Measurements from ENCODE around the gene MRPL1. TPM values are rescaled to one million over a fixed set of nuclear protein-coding genes. Genes with fewer than 3 reads are reported as not detected.

MRPL1 gene
- total RNA-seq, 1 donor from 2014 or later: 45.1 TPM

DNA sequence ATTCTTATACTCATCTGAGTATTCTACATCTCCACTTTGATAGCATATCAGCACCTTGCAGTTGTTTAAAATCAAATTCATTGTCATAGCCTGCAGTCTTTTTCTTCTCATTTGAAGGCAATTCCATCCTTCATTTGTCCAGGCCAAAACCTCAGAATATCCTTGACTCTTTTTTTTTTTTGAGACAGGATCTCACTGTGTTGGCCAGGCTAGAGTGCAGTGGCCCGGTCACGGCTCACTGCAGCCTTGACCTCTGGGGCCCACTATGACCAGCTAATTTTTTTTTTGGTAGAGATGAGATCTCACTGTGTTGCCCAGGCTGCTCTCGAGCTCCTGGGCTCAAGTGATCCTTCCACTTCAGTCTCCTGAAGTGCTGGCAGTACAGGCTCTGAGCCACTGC, 2.6 kb downstream of the MRPL1 start:
- H3K4me3 Mint-ChIP-seq: peak overlapping the region; percentile 33
- H3K9me3 Mint-ChIP-seq: no peaks in the 10 kb centered on the region
- peaks cover 32% of the 10 kb centered on the region for H3K4me1 Mint-ChIP-seq

DNA sequence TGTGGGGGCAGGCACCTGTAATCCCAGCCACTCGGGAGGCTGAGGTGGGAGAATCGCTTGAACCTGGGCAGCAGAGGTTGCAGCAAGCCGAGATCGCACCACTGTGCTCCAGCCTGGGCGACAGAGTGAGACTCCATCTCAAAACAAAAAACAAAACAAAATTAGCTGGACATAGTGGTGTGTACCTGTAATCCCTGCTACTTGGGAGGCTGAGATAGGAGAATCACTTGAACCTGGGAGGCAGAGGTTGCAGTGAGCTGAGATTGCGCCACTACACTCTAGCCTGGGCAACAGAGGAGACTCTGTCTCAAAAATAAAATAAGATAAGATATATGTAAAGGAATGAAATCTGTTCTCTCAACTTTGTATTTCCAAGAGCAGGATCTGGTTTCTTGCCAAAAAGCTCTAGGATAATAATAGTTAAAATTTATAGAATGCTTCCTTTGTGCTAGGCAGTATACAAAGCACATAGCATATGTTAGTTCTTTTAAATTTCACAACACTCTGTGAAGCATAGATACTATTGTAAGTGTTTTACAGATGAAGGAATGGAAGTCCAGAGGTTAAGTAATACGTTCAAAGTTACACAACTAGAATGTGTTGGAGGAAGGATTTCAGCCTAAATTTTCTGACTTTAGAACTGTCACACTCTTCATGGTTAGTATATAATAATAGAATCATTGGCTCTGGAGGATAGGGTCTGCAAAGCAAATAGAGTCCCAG, 10.3 kb downstream of the MRPL1 start:
- no peaks in the 10 kb centered on the region for H3K27me3 Mint-ChIP-seq (ENCODE audit: low read depth)
- no peak overlapping the region for H3K27ac Mint-ChIP-seq (ENCODE audit: unreplicated experiment)
- H3K36me3 Mint-ChIP-seq (ENCODE audit: low read depth): peaks cover 2% of the 10 kb centered on the region

More for the DNA sequence above, 2.6 kb downstream of the MRPL1 start:
- TF ChIP-seq CTCF (conservative IDR thresholded peaks at IDR 0.05): no peak
- H3K27ac Mint-ChIP-seq (ENCODE audit: unreplicated experiment): no peak overlapping the region
- no peaks in the 10 kb centered on the region for H3K27me3 Mint-ChIP-seq (ENCODE audit: low read depth)
- peaks cover 6% of the 10 kb centered on the region for H3K36me3 Mint-ChIP-seq (ENCODE audit: low read depth)
- DNase-seq (ENCODE audit: low read depth, low spot score): no peak

DNA sequence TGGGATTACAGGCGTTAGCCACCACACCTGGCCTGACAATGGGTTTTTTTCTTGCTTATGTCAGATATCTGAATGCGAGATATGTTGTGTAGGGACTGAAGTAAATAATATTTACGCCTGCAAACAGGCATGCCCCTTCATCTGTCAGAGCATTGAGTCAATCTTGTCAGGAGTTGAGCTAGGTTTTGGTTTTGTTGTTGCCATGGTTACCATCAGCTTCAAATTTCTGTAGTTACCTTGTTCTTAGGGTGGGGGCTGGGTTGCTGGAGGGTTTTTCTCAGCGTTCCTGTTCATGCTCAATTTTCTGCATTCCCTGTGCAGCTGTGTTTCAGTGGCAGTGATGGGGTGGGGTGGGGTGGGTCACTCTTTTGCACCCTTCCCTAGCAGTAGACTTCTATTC, 14.5 kb downstream of the MRPL1 start:
- H3K9me3 Mint-ChIP-seq: no peaks in the 10 kb centered on the region
- no peak overlapping the region for H3K27ac Mint-ChIP-seq (ENCODE audit: unreplicated experiment)
- H3K27me3 Mint-ChIP-seq (ENCODE audit: low read depth): no peaks in the 10 kb centered on the region
- no peak for DNase-seq (ENCODE audit: low read depth, low spot score)
- no peaks in the 10 kb centered on the region for H3K4me1 Mint-ChIP-seq
- peaks cover 3% of the 10 kb centered on the region for H3K36me3 Mint-ChIP-seq (ENCODE audit: low read depth)
- no peak for TF ChIP-seq CTCF (conservative IDR thresholded peaks at IDR 0.05)
- H3K4me3 Mint-ChIP-seq: no peak overlapping the region

More for the DNA sequence above, 10.3 kb downstream of the MRPL1 start:
- Mint-ChIP-seq H3K4me3 (no peak overlapping the region), H3K4me1 (no peaks in the 10 kb centered on the region), H3K9me3 (no peaks in the 10 kb centered on the region)
- no peak for TF ChIP-seq CTCF (conservative IDR thresholded peaks at IDR 0.05)
- no peak for DNase-seq (ENCODE audit: low read depth, low spot score)

- H3K27me3 Mint-ChIP-seq (ENCODE audit: low read depth): no peaks in the 10 kb centered on the region
- DNase-seq (ENCODE audit: low read depth, low spot score): no peak
- H3K9me3 Mint-ChIP-seq: no peaks in the 10 kb centered on the region
- no peaks in the 10 kb centered on the region for H3K4me1 Mint-ChIP-seq
- H3K4me3 Mint-ChIP-seq: no peak overlapping the region
- H3K27ac Mint-ChIP-seq (ENCODE audit: unreplicated experiment): peak overlapping the region; percentile 35
- H3K36me3 Mint-ChIP-seq (ENCODE audit: low read depth): peaks cover 3% of the 10 kb centered on the region
- no peak for TF ChIP-seq CTCF (conservative IDR thresholded peaks at IDR 0.05)
These were observed 15.3 kb downstream of the MRPL1 start for GRCh38 chr4:77877771-77878565.

GRCh38 chr4:77880784-77881183, 18.2 kb downstream of the MRPL1 start:
- Mint-ChIP-seq H3K27ac (ENCODE audit: unreplicated experiment) (no peak overlapping the region), H3K4me3 (no peak overlapping the region), H3K9me3 (no peaks in the 10 kb centered on the region), H3K36me3 (ENCODE audit: low read depth) (peaks cover 10% of the 10 kb centered on the region), H3K4me1 (no peaks in the 10 kb centered on the region), H3K27me3 (ENCODE audit: low read depth) (no peaks in the 10 kb centered on the region)
- no peak for DNase-seq (ENCODE audit: low read depth, low spot score)
- TF ChIP-seq CTCF (conservative IDR thresholded peaks at IDR 0.05): no peak
